ENCODE measurements around the gene EPB41L1.

The EPB41L1 gene

DNA sequence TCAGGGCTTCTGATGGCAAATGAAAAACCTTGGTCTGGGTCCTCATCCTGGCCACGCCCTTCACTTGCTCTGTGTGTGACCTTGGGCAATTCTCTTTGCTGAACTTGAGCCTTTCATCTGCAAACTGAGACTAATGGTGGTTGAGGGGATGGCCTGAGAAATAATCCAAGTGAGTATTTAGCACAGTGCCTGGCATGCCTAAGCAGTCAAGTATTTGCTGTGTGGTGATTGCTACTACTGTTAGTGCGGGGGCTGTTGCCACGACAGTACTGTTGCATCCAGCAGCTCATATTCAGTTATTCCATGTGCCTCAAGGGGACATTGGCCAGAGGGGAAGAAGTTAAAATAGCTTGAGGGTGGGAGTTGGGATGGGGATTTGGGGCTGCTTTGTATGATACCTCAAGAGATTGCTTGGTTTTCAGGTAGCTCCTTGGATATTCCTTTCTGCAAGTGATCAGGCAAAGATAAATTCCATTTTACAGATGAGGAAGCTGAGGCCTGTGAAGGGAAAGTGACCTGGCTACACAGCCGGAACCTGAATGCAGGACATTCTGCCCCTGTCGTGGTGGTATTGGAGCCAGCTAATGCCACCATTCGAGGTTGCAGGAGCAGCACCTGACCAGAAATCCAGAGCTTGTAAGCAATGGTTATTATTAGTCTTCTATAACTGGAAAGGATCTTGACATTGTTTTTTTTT lies 45.1 kb upstream of the EPB41L1 start:
- TF ChIP-seq, protein P1, sequence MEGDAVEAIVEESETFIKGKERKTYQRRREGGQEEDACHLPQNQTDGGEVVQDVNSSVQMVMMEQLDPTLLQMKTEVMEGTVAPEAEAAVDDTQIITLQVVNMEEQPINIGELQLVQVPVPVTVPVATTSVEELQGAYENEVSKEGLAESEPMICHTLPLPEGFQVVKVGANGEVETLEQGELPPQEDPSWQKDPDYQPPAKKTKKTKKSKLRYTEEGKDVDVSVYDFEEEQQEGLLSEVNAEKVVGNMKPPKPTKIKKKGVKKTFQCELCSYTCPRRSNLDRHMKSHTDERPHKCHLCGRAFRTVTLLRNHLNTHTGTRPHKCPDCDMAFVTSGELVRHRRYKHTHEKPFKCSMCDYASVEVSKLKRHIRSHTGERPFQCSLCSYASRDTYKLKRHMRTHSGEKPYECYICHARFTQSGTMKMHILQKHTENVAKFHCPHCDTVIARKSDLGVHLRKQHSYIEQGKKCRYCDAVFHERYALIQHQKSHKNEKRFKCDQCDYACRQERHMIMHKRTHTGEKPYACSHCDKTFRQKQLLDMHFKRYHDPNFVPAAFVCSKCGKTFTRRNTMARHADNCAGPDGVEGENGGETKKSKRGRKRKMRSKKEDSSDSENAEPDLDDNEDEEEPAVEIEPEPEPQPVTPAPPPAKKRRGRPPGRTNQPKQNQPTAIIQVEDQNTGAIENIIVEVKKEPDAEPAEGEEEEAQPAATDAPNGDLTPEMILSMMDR (IDR thresholded peaks at IDR 0.05): no peak
- H3K4me1 Mint-ChIP-seq: peaks cover 19% of the 10 kb centered on the region
- no peak overlapping the region for H3K27ac Mint-ChIP-seq
- DNase-seq: no peak
- H3K4me3 Mint-ChIP-seq: no peak overlapping the region
- H3K36me3 Mint-ChIP-seq (ENCODE audit: low read depth): no peaks in the 10 kb centered on the region
- no peaks in the 10 kb centered on the region for H3K9me3 Mint-ChIP-seq
- peaks cover 18% of the 10 kb centered on the region for H3K27me3 Mint-ChIP-seq (ENCODE audit: low read depth, poor library complexity)

DNA sequence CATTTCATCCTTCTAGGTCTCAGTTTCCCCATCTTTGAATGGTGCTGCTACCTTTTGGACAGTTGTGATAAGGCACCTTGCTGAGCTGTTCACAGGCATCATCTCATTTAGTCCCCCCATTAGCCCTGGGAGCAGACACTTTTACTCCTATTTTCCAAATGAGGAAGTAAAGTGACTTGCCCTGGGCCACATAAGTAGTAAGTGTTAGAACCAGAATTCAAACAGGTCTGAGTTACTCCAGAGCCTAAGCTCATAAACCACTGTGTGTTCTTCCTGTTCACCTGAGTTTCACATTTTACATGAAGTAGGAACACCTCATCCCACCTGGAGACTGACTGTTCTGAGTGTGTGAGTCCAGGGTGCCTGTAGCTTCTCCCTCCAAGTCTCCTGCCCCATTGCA lies 43.5 kb upstream of the EPB41L1 start:
- H3K27ac Mint-ChIP-seq: no peak overlapping the region

DNA sequence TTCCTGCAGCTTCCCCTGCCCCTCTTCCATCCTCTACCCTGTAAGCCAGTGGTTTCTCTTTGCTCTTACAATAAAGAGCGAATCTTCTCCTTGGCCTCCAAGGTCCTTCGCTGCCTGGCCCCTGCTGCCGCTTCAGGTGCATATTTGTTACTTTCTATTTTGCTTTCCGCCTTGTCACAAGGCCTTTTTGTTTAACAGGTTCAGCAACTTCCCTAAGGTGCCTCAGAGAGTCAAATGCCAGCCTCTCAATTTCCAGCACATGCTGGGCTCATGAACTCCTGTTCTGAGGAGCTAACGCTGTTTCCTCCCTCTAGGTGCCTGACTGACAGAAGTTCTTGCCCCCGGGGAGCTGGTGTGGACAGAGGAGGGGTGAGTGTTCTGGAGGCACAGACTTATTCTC lies 42.4 kb upstream of the EPB41L1 start:
- TF ChIP-seq, protein P1 (IDR thresholded peaks at IDR 0.05): no peak
- Mint-ChIP-seq H3K27ac (no peak overlapping the region), H3K27me3 (ENCODE audit: low read depth, poor library complexity) (peaks cover 29% of the 10 kb centered on the region), H3K4me3 (no peak overlapping the region), H3K36me3 (ENCODE audit: low read depth) (no peaks in the 10 kb centered on the region), H3K9me3 (no peaks in the 10 kb centered on the region), H3K4me1 (peaks cover 17% of the 10 kb centered on the region)
- no peak for DNase-seq

More for the DNA sequence above, 43.5 kb upstream of the EPB41L1 start:
- Mint-ChIP-seq H3K27me3 (ENCODE audit: low read depth, poor library complexity) (peaks cover 23% of the 10 kb centered on the region), H3K36me3 (ENCODE audit: low read depth) (no peaks in the 10 kb centered on the region), H3K9me3 (no peaks in the 10 kb centered on the region), H3K4me3 (no peak overlapping the region), H3K4me1 (peaks cover 17% of the 10 kb centered on the region)
- TF ChIP-seq, protein P1 (IDR thresholded peaks at IDR 0.05): no peak
- DNase-seq: no peak

DNA sequence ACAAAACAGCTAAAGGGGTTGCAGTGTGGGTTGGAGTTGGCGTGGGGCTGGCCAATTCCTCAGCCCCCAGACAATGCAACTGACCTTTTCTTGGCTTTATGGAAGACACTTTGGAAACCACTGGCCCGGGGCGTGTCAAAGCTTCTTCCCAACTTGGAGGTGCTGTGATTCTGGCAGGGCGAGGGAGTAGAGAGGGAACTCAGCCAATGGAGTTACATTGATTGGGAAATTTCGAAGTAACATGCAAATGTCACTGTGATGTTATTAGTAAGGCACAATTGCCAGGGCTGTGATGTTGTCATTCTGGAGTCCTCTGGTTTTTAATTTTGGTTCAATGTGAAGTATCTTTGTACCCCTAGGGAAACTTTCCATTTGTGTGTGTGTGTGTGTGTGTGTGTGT lies 41.5 kb upstream of the EPB41L1 start:
- TF ChIP-seq, protein P1 (IDR thresholded peaks at IDR 0.05): no peak
- Mint-ChIP-seq H3K27me3 (ENCODE audit: low read depth, poor library complexity) (peaks cover 36% of the 10 kb centered on the region), H3K9me3 (no peaks in the 10 kb centered on the region), H3K27ac (peak overlapping the region; percentile 23), H3K36me3 (ENCODE audit: low read depth) (no peaks in the 10 kb centered on the region), H3K4me1 (peaks cover 17% of the 10 kb centered on the region), H3K4me3 (no peak overlapping the region)
- DNase-seq: no peak

DNA sequence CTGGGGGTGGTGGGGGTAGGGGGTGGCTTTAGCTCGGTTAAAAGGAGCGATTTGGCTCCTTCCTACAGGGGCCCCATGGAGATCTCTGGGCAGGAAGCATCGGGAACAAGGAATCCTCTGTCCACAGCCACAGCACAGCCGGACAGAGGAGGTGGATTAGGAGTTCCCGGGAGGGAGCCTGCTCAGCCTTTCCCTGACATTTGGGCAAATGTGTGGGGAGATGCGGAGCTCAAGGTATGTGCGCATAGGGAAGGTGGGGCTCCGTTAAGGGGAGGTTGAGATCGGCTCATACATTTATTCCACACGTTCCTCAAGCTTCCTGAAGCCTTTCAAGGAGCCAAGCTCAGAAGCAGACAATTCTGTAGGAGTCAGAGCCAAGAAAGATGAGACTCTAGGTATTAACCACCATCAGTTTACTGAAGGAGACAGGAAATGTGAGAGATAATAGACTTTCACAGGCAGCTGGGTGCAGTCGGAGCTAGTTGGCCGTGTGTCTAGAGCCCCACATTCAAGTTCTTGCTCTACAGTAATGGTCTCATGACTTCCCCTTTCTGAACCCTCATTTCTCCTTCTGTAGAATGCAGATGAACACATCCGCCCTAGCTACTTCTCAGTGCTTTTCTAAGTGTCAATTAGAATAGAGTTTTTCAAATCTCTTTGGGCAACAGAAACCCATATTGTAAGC lies 40.8 kb upstream of the EPB41L1 start:
- Mint-ChIP-seq H3K27me3 (ENCODE audit: low read depth, poor library complexity) (peaks cover 39% of the 10 kb centered on the region), H3K27ac (no peak overlapping the region), H3K9me3 (no peaks in the 10 kb centered on the region), H3K4me1 (peaks cover 17% of the 10 kb centered on the region), H3K36me3 (ENCODE audit: low read depth) (no peaks in the 10 kb centered on the region), H3K4me3 (no peak overlapping the region)
- TF ChIP-seq, protein P1 (IDR thresholded peaks at IDR 0.05): no peak
- DNase-seq: no peak

All from nephron progenitor cell (in vitro differentiated cells).